T47D (cell line): Measurements from ENCODE around the gene LNPK.
"Not testable (repeated sequence)": the region's sequence is repeated elsewhere in the genome, so short reads cannot be mapped to it uniquely, and the experiment has no call there.

Experiments
- DNase-seq, 2 experiments: peaks; one replicate each; pipeline versions ENCODE4 v3.0.0 to v3.0.0-alpha.2; 2011 to 2012; ENCODE audit warnings: low read depth in 1 of 2, low spot score in 1 of 2
- JUND ChIP-seq: IDR thresholded peaks from 2 replicates; pipeline ENCODE4 v1.6.1; 2012; ENCODE audit warnings: low read depth
- in situ Hi-C: cut with HindIII; loops from 2 replicates; pipeline ENCODE4 v1.10.0; 2016; ENCODE audit warnings: low sequenced_read_pairs, low pct_unique_long_range_greater_than_20kb

LNPK gene

GRCh38 chr2:176002688-176003210, 682 bp upstream of the LNPK start:
- DNase-seq = peak in 1 of 2 experiments; percentile 42
- TF ChIP-seq JUND = no peak
- in situ Hi-C loops = no loop called here

DNA sequence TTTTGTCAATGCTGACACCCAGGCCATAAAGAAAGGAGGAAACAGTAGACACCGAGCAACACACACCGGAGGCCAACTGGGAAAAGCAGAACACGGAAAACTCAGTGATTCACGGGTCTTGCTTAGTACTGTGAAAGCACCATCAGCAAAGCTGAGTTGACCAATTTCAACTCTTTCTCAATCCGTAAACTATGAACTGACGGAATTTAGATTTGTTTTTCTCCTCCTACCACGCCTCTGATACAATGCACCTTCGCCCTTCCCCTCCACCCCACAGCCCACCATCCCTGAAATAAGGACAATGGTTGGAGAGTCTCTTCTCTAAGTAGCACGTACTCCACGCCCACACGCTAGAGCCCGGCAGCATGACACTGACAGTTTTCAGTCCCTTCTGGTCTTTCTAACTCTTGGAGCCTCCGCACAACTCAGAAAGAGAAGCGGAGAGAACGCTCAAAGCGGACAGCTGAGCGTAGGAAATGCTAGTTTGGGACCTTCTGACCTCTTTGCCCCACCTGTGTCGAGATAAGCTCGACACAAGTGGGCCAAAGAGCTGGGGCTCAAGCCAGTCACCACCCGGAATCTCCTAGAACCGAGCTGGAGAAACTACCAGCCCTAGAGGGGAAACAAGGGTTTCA, 669 bp downstream of the LNPK start:
- no peak for TF ChIP-seq JUND
- DNase-seq = peak in 1 of 2 experiments; percentile 43
- in situ Hi-C loops = no loop called here

DNA sequence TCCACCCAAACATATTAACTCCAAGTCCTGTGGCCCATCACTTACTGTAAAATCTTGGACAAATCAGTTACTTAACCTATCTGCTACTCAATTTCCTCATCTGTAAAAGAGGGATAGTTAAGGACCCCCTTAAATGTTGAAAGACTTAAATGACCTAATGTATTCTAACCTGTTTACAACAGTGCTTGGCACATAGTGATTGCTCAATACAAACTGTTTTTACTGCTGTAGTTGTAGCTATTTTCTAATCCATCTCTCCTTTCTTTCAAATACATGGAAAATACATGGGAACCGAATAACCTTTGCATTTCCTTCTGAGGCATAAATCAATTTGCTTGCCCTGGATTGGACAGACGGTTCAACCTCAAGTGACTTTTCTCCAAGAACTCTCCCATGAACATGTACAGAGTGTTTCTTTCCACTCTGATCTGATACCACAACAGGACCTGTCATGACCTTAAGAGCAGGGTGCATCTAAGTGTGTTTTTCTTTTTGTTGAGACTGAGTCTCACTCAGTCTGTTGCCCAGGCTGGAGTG, 2.7 kb downstream of the LNPK start:
- in situ Hi-C loops = no loop called here
- no peak for TF ChIP-seq JUND
- no peak for DNase-seq

DNA sequence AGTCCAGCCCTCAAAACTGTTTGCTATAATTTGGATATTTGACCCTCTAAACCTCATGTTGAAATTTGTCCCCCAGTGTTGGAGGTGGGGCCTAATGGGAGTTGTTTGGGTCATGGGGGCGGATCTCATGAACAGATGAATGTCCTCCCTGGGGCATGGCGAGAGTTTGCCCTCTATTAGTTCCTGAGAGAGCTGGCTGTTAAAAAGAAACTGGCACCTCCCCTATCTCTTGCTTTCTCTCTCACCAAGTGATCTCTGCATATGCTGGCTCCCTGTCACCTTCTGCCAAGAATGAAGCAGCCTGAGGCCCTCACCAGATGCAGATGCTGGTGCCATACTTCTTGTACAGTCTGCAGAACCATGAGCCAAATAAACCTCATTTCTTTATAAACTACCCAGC, 12.0 kb downstream of the LNPK start:
- TF ChIP-seq JUND = no peak
- no peak for DNase-seq
- in situ Hi-C loops = no loop called here

DNA sequence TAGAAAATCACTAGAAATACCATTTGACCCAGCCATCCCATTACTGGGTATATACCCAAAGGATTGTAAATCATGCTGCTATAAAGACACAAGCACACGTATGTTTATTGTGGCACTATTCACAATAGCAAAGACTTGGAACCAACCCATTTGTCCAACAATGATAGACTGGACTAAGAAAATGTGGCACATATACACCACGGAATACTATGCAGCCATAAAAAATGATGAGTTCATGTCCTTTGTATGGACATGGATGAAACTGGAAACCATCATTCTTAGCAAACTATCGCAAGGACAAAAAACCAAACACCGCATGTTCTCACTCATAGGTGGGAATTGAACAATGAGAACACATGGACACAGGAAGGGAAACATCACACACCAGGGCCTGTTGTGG, 14.9 kb downstream of the LNPK start:
- in situ Hi-C loops, DNase-seq: not testable (repeated sequence)

DNA sequence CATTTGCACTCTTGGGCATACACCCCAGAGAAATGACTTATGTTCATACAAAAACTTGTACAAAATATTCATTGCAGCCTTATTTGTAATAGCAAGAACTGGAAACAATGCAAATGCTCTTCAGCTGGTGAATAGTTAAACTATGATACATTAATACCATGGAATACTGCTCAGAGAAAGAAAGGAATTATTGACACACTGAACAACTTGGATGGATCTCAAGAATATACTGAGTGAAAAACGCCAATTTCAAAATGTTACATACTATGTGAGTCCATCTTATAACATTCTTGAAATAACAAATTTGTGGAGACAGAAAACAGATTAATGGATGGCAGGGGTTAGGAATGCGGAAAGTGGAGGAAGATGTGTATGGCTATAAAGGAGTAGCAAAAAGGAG, 17.2 kb downstream of the LNPK start:
- no peak for DNase-seq
- in situ Hi-C loops = no loop called here
- no peak for TF ChIP-seq JUND

GRCh38 chr2:175981551-175981950, 20.5 kb downstream of the LNPK start:
- in situ Hi-C loops = no loop called here
- no peak for DNase-seq
- no peak for TF ChIP-seq JUND

- DNase-seq = no peak
- in situ Hi-C loops = no loop called here
- TF ChIP-seq JUND = no peak
These were observed 25.5 kb downstream of the LNPK start for GRCh38 chr2:175976391-175977157.

DNA sequence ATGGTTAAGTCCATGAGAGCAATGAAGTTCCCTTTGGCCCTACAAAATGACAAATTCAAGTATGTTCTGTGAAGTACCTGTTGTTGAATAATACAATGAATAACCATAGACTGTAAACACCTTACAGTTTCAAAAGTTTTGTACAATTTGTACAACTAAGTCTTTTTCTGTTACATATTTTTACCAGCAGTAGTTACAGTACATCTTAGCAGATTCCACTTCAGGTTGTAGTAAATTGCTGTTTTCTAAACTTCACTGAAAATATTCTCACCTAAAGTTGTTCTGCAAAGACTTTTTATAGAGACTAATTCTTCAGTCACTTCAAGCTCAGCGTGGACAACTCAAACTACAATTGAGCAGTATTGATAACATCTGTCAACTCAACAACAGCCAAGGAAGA, 28.7 kb downstream of the LNPK start:
- no peak for DNase-seq
- in situ Hi-C loops = no loop called here
- no peak for TF ChIP-seq JUND

- DNase-seq = no peak
- in situ Hi-C loops = no loop called here
- TF ChIP-seq JUND = no peak
These were observed 35.2 kb downstream of the LNPK start for GRCh38 chr2:175966839-175967238.

DNA sequence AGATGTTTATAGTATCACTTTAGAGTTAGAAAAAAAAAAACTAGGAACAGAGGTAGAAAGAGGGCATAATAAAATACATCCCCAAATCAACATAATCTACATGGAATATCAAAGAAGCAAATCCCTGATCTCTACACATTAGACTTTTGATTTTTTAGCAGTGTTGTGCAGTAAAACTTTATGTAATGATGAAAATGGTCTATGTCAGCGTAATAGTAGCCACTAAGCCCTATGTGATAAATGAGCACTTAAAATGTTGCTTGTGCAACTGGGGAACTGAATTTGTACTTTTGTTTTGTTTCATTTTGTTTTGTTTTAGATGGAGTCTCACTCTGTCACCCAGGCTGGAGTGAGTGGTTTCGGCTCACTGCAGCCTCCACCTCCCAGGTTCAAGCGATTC, 36.3 kb downstream of the LNPK start:
- no peak for TF ChIP-seq JUND
- in situ Hi-C loops = no loop called here
- DNase-seq = no peak

DNA sequence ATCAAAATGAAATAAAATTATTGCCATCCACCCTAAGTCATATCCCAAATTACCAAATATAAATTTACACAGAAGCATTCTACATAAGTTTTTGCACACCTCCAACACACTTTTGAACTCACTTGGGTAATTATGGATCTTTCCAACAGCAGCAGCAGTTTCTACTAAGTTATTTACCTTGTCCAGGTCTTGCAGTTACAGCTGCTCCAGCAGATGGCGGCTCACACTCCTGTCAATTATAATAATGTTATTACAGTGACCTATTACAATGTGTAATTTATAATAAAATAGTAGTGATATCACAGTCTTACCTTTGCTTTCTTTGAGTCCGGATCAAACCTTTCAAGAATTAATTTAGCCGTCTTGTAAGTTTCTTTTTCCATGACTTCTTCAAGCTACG, 37.9 kb downstream of the LNPK start:
- DNase-seq = peak in 1 of 2 experiments; percentile 51
- TF ChIP-seq JUND = no peak
- in situ Hi-C loops = no loop called here

- in situ Hi-C loops = not testable (repeated sequence)
These were observed 38.9 kb downstream of the LNPK start for GRCh38 chr2:175963171-175963570.

GRCh38 chr2:175957845-175958244, 44.2 kb downstream of the LNPK start:
- DNase-seq = no peak
- in situ Hi-C loops = no loop called here
- no peak for TF ChIP-seq JUND

More at GRCh38 chr2:175963171-175963570, 38.9 kb downstream of the LNPK start:
- not testable (repeated sequence) for DNase-seq
